RPMI7951 (cell line): ENCODE results near the gene IL23A. TPM values are rescaled to one million over a fixed set of nuclear protein-coding genes. Genes with fewer than 3 reads are reported as not detected.
"Not testable (repeated sequence)": the region's sequence is repeated elsewhere in the genome, so short reads cannot be mapped to it uniquely, and the experiment has no call there.

ENCODE experiments used
- DNase-seq: peaks from one replicate; pipeline ENCODE4 v3.0.0-alpha.2; 2012; ENCODE audit warnings: low read depth
- total RNA-seq: library from RNA; depleted of rRNA; stranded (reverse); fragments of >200 nt; shearing (Covaris generic); gene quantifications from 2 replicates; pipeline ENCODE4 v1.2.3, GENCODE V29; 2014; rRNA removed

Gene IL23A
- total RNA-seq, result 0.36 and 1.3 TPM in 2 replicates

- no peak for DNase-seq
Observed at GRCh38 chr12:56338308-56339157, at the start of gene IL23A. TSS of gene IL23A (plus strand) at chr12:56338884. CDS start at chr12:56339045, 161 bp downstream.

- DNase-seq, result no peak
Observed at GRCh38 chr12:56293795-56294194, 44.9 kb upstream of the IL23A start.

DNA sequence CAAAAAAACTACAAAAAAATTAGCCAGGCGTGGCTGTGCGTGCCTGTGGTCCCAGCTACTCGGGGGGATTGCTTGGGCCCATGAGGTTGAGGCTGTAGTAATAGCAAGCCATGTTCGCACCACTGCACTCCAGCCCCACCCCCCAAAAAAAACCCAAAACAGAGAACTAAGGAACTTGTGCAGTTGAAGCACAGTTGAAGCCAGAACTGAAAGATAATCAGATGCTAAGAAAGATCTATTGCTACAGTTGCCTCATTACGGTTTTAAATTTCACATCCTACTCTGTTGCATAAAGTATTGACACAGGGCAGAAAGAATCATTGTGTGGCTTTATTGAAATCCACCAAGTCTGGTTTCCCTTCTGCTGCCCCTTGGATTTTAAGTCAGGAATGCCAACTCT is 42.4 kb upstream of the IL23A start:
- no peak for DNase-seq

DNA sequence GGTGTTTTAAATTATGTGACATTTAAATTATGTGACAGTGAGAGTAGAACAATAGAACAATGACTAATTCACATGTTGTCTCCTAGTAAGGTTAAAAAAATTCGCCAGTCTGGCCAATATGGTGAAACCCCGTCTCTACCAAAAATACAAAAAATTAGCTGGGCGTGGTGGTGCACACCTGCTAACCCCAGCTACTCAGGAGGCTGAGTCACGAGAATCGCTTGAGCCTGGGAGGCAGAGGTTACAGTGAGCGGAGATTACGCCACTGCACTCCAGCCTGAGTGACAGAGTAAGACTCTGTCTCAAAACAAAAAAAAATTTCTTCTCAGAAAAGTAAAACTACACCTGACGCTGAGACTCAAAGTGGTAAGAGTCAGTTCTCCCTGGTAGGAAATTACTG is 41.3 kb upstream of the IL23A start:
- no peak for DNase-seq

DNA sequence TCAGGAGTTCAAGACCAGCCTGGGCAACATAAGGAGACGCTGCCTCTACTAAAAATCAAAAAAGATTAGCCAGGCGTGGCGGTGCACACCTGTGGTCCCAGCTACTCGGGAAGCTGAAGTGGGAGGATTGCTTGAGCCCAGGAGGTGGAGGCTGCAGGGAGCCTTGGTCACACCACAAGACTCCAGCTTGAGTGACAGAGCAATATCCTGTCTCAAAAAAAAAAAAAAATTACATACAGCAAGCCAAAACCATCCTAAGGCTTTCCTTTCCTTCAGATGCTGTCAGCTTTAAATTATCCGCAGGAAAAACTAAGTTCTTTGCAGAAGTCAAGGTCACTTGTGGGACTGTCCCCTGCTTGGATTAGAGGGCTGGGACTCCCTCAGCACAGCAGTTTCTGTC is 39.9 kb upstream of the IL23A start:
- no peak for DNase-seq

GRCh38 chr12:56299308-56299852 is 39.3 kb upstream of the IL23A start:
- DNase-seq, result peak; percentile 35

DNA sequence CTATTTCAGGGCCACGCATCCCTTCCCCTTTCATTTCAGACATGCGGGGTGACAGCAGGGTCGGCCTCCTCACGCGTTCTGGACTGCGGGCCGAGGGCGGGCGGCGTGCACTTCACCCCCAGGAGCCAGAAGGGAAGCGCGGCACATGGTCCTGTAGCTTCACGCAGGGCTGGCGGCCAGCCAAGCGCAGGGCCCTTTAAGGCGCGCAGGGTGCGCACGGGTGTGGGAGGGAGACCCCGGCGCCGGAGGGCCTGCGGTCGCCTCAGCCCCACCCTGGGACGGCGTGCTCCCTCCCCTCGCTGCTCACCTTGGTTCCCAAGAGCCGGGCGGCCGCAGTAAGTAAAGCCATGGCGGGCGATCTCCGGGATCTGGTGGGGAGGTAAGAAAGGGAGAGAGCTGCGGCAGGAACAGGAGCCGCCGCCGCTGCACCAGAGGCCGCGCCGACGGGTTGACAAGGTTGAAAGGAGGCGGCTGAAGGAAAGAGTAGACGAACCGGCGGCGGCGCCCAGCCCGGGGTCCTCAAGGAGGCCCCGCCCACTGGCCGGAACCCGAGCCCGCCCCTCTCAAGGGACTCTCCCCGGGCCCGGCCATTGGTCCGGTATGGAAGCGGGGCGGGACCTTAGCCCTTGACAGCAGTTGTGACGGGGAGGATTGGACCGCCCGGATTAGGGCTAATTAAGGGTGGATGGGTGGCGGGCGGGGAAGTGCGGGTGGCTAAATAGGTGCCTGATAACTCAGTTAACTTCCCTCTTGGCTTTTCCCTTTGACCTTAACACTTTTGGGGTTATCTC is 38.6 kb upstream of the IL23A start, which contains the start of gene CS:
CS (minus strand) TSS at position 478 of the 791 bp plus-strand sequence; CDS start at position 349, 129 bp downstream.
- peak; percentile 97 for DNase-seq

DNA sequence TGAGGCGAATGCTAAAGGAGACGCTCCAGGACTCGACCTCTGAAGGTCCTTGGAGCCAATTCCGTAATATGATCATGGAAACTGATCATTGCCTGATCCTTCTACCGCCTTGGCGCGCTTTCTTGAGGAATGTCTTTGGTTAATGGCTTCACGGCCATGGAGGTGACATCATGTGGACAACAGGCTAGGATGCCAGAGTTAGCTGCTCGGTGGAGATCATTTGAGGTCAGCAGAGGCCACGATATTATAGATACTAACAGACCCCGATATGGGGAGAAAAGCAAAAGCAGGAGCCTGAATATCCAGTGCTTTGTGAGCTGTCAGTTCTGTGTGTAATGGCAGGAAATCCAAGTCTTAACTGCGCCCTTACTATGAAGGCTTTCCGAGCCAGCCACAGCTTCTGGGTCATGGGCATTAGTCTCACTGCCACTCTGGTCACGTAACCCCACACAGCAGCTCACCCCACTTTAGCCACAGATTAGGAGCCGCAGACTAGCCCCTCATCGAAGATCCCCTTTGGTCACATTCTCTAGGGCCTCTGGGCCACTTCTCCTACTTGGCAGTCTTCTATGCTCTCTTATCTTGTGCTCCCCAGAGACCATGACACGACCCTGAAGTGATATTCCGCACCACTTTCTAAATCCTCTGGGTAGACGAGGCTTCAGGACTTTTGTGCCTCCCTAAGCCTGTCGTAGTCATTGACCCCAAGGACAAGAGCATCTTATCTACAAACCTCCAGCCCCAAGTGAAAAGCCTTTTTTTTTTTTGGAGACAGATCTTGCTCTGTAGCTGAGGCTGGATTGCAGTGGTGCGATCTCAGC is 37.8 kb upstream of the IL23A start:
- DNase-seq, result no peak

DNA sequence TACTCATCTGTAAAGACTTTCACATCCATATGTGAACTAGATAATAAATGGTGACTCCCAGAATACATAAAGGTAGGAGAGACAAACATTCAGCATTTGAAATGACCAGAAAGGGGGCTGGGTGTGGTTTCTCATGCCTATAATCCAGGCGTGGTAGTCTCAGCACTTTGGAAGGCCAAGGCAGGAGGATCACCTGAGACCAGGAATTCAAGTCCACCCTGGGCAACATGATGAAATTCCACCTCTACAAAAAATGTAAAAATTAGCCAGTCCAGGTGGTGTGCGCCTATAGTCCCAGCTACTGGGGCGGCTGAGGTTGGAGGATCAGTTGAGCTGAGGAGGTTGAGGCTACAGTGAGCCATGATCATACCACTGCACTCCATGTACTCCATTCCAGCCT is 34.4 kb upstream of the IL23A start:
- no peak for DNase-seq

GRCh38 chr12:56304872-56305590 is 33.7 kb upstream of the IL23A start:
- no peak for DNase-seq

- DNase-seq, result no peak
Observed at GRCh38 chr12:56307221-56307965, 31.3 kb upstream of the IL23A start.

DNA sequence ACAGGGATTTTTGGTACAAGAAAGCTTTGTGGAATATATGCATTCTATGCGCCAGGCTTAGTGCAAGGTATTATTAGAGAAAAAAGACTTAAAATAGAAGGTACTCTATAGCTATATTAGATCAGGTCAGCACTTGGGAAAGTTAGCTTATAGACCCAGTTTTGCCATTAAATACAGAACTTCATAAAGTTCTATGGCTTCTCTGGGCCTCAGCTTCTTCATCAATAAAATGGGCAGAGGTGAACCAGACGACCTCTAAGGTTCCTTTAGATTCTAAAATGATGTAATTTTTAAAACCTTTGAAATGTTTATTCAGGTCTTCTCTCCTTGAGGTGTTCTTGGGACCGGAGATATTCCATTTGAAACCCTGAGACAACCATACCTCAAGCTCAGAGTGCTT is 30.0 kb upstream of the IL23A start:
- DNase-seq, result no peak

- DNase-seq, result no peak
Observed at GRCh38 chr12:56311003-56311402, 27.7 kb upstream of the IL23A start.

DNA sequence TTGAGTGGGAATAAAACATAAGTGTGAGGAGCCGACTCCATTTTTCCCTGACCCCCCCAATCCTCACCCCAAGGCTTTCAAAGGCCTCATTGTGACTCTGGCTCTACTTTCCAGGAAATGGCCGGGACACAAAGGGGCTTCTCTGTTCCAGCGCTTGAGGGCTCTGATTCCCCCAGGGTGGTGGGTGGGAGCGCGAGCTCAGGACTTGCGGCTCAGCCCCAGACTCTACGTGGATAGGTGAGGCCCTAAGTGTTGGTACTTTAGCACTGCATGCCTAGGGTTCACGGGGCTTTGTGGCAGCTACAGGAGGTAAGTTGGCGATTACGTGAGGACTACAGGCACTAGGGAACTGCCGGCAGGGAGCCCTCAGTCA is 23.4 kb upstream of the IL23A start:
- peak; percentile 12 for DNase-seq

DNA sequence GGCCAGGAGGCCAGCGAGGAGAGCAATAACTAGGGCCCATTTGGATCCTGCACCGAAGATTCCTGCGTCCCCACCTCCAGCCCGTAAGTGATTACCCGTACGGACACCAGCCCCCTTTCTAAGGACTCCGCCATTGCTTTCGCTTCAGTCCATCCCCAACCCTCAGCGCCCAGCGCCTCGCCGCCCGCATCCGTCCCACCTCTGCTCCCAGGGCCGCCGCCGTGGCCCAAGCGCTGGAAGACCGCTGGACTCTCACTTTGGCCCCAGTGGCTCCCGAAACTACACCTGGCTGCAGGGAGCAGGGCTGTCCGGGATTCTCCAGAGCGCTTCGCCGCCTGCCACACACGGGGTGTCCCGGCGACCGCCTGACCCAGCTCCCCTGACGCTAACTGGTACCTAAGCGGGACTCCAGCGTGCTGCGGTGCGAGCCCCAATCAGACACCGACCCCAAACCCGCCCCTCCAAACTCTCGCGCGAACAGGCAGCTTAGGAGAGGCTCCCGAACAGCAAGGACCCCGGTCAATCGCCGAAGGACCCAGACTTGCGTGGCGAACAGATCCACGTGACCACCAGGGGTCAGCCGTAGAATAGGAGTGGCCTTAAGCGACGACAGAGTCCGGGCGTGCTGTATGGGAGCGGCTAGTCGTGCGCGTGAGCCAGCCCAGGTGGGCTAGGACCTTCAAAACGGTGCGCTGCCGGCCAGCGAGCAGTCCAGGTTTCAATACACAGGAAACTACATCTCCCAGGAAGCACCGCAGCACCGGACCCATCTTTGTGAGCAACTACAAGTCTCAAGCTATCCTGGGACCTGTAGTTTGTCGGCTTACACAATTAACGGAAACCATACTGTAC is 22.8 kb upstream of the IL23A start, which contains the start of gene CNPY2:
CNPY2 (minus strand) TSS at position 367 of the 852 bp plus-strand sequence. CDS start 771 bp downstream, outside the sequence.
- DNase-seq, result peak; percentile 95

DNA sequence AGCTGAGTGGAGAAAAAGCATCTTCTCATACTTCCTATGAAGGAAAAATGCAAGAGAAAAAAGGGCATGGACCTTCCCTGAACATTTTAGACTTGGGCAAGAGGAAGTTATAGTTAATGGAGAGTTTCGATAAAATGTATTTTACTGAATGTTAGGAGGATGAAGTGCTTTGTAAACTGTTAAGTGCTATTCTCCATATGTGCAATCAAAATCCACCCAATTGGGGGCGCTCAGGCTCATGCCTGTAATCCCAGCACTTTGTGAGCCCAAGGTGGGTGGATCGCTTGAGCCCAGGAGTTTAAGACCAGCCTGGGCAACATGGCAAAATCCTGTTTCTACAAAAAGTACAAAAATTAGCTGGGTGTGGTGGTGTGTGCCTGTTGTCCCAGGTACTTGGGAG is 21.0 kb upstream of the IL23A start:
- DNase-seq, result no peak

DNA sequence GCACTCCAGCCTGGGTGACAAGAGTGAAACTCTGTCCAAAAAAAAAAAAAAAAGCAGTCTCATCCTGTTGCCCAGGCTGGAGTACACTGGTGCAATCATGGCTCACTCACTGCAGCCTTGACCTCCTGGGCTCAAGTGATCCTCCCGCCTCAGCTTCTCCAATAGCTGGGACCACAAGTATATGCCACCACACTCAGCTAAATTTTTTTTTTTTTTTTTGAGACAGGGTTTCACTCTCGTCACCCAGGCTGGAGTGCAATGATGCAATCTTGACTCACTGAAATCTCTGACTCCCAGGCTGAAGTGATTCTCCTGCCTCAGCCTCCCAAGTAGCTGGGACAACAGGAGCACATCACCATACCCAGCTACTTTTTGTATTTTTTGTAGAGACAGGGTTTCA is 17.7 kb upstream of the IL23A start:
- DNase-seq, result peak; percentile 6

DNA sequence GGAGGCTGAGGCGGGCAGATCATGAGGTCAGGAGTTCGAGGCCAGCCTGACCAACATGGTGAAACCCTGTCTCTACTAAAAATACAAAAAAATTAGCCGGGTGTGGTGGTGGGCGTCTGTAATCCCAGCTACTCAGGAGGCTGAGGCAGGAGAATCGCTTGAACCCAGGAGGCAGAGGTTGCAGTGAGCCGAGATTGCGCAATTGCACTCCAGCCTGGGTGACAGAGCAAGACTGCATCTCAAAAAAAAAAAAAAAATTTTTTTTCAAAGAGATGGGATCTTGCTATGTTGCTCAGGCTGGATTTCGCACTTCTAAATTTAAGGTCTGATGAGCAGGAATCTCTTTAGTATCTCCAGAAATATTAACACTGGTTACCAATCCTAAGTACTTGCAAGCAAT is 17.1 kb upstream of the IL23A start:
- not testable (repeated sequence) for DNase-seq

DNA sequence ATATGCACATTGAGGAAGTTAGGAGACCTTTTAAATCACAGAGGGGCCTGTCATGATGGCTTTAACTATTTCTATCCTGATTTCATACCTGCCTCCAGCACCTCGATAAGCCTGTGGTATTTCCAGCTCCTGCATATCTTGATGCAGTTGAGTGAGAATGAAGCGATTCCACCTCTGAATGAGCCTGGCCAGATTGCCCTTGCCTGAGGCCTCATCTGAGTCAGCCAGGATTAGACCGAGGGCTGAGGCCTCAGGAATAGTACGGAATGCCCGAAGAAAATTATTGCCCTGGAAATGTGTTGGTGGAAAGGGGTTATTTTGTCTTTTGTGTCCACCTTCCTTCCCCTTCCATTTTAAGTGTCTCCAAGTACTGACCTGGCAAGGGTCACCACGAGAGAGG is 14.5 kb upstream of the IL23A start:
- no peak for DNase-seq
